Upper lobe of left lung (tissue), 6 donors: ENCODE data around the gene USP22. TPM values are rescaled to one million over a fixed set of nuclear protein-coding genes. Genes with fewer than 3 reads are reported as not detected.

Source experiments
- ATAC-seq, 2 donors: fragments of 200-7000 bp; cut with Tn5 transposase; one replicate each; pipeline ENCODE4 v1.9.1; 2022; ENCODE audit warnings: mild to moderate bottlenecking in 2 of 2, moderate library complexity in 2 of 2; ENCODE audit not compliant: low FRiP score in 2 of 2
- DNase-seq, 2 donors: peaks; one replicate each; pipeline ENCODE4 v3.0.0-alpha.2; 2019 to 2020
- H3K27ac ChIP-seq, 4 donors: fragments of 200-600 bp; sonication (generic); one replicate each; pipeline ENCODE4 v1.5.1; 2016 to 2019
- H3K27me3 ChIP-seq, 4 donors: fragments of 200-600 bp; sonication (generic); one replicate each; pipeline ENCODE4 v1.5.1; 2017 to 2019
- H3K36me3 ChIP-seq, 4 donors: fragments of 200-600 bp; sonication (generic); one replicate each; pipeline ENCODE4 v1.5.1; 2016 to 2019
- H3K4me1 ChIP-seq, 4 donors: fragments of 200-600 bp; sonication (generic); one replicate each; pipeline ENCODE4 v1.5.1; 2018 to 2019
- H3K4me3 ChIP-seq, 4 donors: fragments of 200-600 bp; sonication (generic); one replicate each; pipeline ENCODE4 v1.5.1; 2017 to 2019; ENCODE audit warnings: mild to moderate bottlenecking in 2 of 4, moderate library complexity in 1 of 4
- H3K9me3 ChIP-seq, 4 donors: fragments of 200-600 bp; sonication (generic); one replicate each; pipeline ENCODE4 v1.5.1; 2018 to 2019
- EP300 ChIP-seq, 4 donors: sonication (generic); formaldehyde crosslinking; IDR thresholded peaks; one replicate each; pipeline ENCODE4 v1.5.1; 2017; ENCODE audit warnings: antibody characterized with exemption in 4 of 4, control low read depth in 2 of 4
- POLR2A ChIP-seq, 4 donors: fragments of 450-650 bp; IDR thresholded peaks; one replicate each; pipeline ENCODE4 v1.5.1; 2016 to 2017; ENCODE audit warnings: antibody characterized with exemption in 4 of 4, mild to moderate bottlenecking in 2 of 4
- POLR2AphosphoS5 ChIP-seq, 2 donors: sonication (generic); formaldehyde crosslinking; IDR thresholded peaks; one replicate each; pipeline ENCODE4 v1.5.1; 2017; ENCODE audit warnings: antibody characterized with exemption in 2 of 2
- WGBS, 2 donors: methylation state at CpG; one replicate each; pipeline ENCODE4 v1.1.5; 2017 to 2018; 5-methylcytosine and 5-hydroxymethylcytosine counted together
- total RNA-seq, 6 donors: library from RNA; depleted of rRNA in 4 of 6; stranded (reverse); fragments of >200 nt in 4 of 6; gene quantifications; one replicate each; pipeline versions ENCODE4 v1.1.0 to v1.2.1, GENCODE V29; 2016 to 2021
- TF ChIP-seq, protein P1 (sequence below), 6 experiments: fragments of 450-650 bp in 4 of 6; fragments of 200-600 bp in 2 of 6; sonication (generic) in 2 of 6; IDR thresholded peaks; one replicate each; pipeline ENCODE4 v1.5.1; 2016 to 2019; ENCODE audit warnings: antibody characterized with exemption in 6 of 6
- donor health status: DM: no; HTN: no; CAD: no; lungs with moderate emphysema.
- donor health status: DM: no; HTN: yes; CAD: no; lungs with severe emphysema.

The USP22 gene
- total RNA-seq, 6 donors from 2014 or later: 134 to 302 (median 177) TPM

DNA sequence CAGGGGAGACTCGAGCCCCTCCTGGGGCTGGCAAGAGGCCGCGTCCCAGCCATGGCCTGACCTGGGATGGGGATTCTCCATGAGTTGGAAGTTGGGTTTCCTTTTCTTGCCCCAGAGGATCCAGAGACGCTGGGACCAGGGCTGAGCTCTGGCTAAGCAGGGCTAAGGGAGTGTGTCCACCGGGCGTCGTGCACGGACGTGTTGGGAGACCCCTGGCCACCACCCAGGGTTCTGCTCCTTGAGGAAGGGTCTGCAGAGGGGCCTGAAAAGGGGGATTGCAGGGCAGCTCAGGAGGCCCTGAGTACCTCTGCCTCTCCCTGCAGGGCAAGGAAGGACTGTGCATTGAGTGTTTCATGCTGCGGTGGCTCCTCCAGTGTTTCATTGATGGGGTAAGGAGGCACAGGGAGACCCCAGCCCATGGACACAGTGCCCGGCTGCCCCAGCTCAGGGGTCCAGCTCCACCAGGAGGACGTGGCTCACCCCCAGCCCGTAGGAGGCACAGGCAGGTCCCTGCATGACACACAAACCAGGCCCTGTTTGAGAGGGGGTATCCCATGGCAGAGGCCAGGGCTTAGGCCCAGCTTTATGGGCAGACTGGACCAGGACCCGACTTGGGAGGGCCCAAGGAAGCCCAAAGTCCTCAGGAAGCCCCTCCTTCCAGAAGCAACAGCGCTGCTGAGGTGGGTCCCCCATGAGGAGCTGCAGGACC, 47.5 kb downstream of the USP22 start:
- Histone ChIP-seq H3K27ac (no peak overlapping the region), H3K4me3 (no peak overlapping the region), H3K9me3 (no peaks in the 10 kb centered on the region), H3K36me3 (peaks cover 0 to 11% (median 6%) of the 10 kb centered on the region in 4 donors), H3K27me3 (no peaks in the 10 kb centered on the region), H3K4me1 (peaks cover 10 to 26% (median 17%) of the 10 kb centered on the region in 4 donors)
- 93 to 95% methylated on average over 3 to 13 of the region's 15 CpGs for WGBS, 2 donors
- DNase-seq: no peak
- ATAC-seq: no peak
- no peak for TF ChIP-seq POLR2AphosphoS5 (IDR thresholded peaks at IDR 0.05)
- no peak for TF ChIP-seq POLR2A (IDR thresholded peaks at IDR 0.05)
- TF ChIP-seq, protein P1, sequence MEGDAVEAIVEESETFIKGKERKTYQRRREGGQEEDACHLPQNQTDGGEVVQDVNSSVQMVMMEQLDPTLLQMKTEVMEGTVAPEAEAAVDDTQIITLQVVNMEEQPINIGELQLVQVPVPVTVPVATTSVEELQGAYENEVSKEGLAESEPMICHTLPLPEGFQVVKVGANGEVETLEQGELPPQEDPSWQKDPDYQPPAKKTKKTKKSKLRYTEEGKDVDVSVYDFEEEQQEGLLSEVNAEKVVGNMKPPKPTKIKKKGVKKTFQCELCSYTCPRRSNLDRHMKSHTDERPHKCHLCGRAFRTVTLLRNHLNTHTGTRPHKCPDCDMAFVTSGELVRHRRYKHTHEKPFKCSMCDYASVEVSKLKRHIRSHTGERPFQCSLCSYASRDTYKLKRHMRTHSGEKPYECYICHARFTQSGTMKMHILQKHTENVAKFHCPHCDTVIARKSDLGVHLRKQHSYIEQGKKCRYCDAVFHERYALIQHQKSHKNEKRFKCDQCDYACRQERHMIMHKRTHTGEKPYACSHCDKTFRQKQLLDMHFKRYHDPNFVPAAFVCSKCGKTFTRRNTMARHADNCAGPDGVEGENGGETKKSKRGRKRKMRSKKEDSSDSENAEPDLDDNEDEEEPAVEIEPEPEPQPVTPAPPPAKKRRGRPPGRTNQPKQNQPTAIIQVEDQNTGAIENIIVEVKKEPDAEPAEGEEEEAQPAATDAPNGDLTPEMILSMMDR (IDR thresholded peaks at IDR 0.05): no peak
- TF ChIP-seq EP300 (IDR thresholded peaks at IDR 0.05): no peak

DNA sequence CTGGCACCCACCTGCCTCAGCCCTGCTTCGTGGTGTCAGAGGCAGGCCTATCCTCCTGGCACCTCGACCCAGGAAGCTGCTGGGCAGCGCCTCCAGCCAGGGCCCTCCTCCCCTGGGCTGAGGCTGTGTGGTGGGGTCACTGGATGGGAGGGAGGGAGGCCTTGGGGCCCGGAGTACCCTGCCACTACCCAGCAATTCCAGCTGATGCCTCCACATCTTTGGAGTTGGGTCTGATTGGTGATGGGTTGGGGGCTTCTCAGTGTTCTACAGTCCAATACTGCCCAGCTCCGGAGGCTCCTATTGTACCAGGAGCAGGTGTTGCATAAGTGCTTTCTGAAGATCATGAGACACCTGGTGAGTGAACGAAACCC, 48.0 kb downstream of the USP22 start:
- H3K27me3 ChIP-seq: no peaks in the 10 kb centered on the region
- no peaks in the 10 kb centered on the region for H3K9me3 ChIP-seq
- ATAC-seq: no peak
- H3K36me3 ChIP-seq: peaks cover 0 to 6% (median 3%) of the 10 kb centered on the region in 4 donors
- H3K4me1 ChIP-seq: peaks cover 10 to 23% (median 17%) of the 10 kb centered on the region in 4 donors
- no peak for DNase-seq
- H3K4me3 ChIP-seq: no peak overlapping the region
- H3K27ac ChIP-seq: no peak overlapping the region
- WGBS, 2 donors: 86% methylated on average over 6 of the region's 6 CpGs; no CpG with 5 or more reads in 1 of the 2 donors
- no peak for TF ChIP-seq POLR2AphosphoS5 (IDR thresholded peaks at IDR 0.05)
- no peak for TF ChIP-seq POLR2A (IDR thresholded peaks at IDR 0.05)
- TF ChIP-seq EP300 (IDR thresholded peaks at IDR 0.05): no peak
- TF ChIP-seq, protein P1 (IDR thresholded peaks at IDR 0.05): no peak

DNA sequence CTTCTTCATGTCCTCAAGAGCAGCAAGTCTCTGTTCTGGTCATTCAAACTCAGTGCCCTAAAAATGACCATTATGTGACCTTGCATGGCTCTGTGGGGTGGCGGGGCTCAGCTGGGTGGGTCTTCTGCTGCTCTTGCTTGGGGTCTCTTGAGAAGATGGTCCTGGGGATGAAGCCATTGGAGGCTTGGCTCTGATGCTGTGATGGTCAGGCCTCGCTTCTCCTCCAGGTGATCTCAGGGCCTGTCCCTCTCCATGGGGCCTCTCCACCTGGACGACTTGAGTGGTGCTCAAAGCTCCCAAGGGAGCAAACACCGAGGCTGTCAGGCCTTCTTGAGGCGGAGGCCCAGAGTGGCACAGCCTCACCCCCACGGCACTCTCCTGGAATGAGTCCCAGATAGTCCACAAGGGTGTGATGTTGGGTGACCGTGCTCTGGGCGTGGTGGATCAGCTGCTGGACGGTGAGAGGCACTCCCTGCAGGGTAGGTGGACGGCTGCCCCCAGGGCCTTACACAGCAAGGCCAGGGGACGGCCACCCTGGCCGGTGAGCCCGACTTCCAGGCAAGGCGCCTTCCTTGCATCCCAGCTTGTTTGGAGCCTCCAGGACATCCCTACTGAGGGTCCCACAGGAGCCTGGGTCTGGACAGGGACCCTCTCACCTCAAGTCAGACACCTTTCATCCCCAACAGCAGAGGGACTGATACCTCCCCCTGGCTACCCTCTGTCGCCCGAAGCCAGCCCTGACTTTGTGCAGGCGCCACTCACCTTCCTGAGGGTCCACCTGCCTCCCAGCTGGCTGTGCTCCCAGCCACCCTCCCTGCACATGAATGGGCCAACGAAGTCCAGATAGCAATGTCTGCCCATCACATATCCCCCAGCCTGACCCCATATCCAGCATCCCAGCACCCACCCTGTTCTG, 48.7 kb downstream of the USP22 start:
- peak in 1 of 2 donors; percentile 59 for DNase-seq
- 84 to 88% methylated on average over 10 to 13 of the region's 18 CpGs for WGBS, 2 donors
- Histone ChIP-seq H3K4me1 (peaks cover 6 to 16% (median 14%) of the 10 kb centered on the region in 4 donors), H3K4me3 (no peak overlapping the region), H3K27ac (no peak overlapping the region), H3K27me3 (no peaks in the 10 kb centered on the region), H3K9me3 (no peaks in the 10 kb centered on the region), H3K36me3 (peaks cover 0 to 3% (median under 1%) of the 10 kb centered on the region in 4 donors)
- ATAC-seq: peak in 1 of 2 donors; percentile 2
- no peak for TF ChIP-seq POLR2A (IDR thresholded peaks at IDR 0.05)
- TF ChIP-seq, protein P1 (IDR thresholded peaks at IDR 0.05): no peak
- TF ChIP-seq EP300 (IDR thresholded peaks at IDR 0.05): no peak
- TF ChIP-seq POLR2AphosphoS5 (IDR thresholded peaks at IDR 0.05): no peak

DNA sequence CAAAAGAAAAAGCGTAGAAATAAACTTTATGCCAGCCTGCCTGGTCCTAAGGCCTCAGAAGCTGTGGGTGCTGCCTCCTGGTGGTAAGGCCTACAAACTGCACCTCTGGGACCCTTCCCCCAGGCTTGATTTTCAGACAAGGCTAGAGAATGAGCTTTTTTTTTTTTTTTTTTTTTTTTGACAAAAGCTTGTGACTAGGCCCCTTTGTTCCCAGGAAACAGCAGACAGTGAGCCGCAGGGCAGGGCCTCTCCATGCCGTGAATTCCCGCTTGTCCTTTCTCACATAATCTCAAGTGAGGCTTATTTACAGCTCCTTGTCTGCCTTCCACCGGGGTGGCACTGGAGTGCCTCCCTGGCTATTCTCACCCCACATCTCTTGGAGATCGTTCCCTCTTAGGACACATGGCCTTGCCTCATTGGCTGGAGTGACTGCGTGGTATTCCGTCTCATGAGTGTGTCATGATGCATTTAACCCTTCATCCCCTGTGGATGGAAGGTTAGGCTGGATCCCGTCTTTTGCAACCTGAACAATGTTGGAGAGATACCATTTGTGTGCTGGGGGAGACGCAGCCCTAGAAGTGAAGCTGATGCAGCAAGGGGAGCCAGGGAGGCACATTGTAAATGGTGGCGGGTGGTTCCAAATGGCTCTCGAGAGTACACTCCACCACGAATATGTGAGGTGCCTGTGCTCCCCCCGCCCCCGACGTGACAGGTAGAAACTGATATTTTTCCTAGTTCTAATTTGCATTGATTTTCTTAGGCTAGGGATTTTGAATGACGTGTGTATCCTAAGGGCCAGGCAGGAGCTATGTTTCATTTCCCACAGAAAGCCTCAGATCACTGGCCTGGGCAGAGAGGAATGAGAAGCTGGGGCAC, 49.6 kb downstream of the USP22 start:
- Histone ChIP-seq H3K4me3 (no peak overlapping the region), H3K36me3 (no peaks in the 10 kb centered on the region), H3K9me3 (no peaks in the 10 kb centered on the region), H3K27ac (no peak overlapping the region), H3K27me3 (no peaks in the 10 kb centered on the region), H3K4me1 (peaks cover 4 to 11% (median 9%) of the 10 kb centered on the region in 4 donors)
- 62 to 65% methylated on average over 15 to 17 of the region's 17 CpGs for WGBS, 2 donors
- TF ChIP-seq POLR2A (IDR thresholded peaks at IDR 0.05): no peak
- TF ChIP-seq, protein P1 (IDR thresholded peaks at IDR 0.05): peak; percentile 61 to 95 (median 76)
- TF ChIP-seq POLR2AphosphoS5 (IDR thresholded peaks at IDR 0.05): no peak
- TF ChIP-seq EP300 (IDR thresholded peaks at IDR 0.05): no peak
- peak; percentile 52 to 78 for ATAC-seq
- peak in 1 of 2 donors; percentile 62 for DNase-seq
